OCI-LY1 (cell line): Measurements from ENCODE around the gene BBX.

ENCODE experiments used
- EZH2 ChIP-seq: fragments of 200-600 bp; sonication (generic), shearing (Covaris generic); IDR thresholded peaks from 2 replicates; pipeline ENCODE4 v1.8.0; 2017; ENCODE audit warnings: borderline replicate concordance, mixed run types, mild to moderate bottlenecking, antibody characterized with exemption, low read length, moderate library complexity, mixed read lengths
- TF ChIP-seq, protein P1 (sequence below): fragments of 200-600 bp; sonication (generic), shearing (Covaris generic); IDR thresholded peaks from 2 replicates; pipeline ENCODE4 v1.5.1; 2017; ENCODE audit warnings: mild to moderate bottlenecking, antibody characterized with exemption, low read length, moderate library complexity, mixed read lengths

DNA sequence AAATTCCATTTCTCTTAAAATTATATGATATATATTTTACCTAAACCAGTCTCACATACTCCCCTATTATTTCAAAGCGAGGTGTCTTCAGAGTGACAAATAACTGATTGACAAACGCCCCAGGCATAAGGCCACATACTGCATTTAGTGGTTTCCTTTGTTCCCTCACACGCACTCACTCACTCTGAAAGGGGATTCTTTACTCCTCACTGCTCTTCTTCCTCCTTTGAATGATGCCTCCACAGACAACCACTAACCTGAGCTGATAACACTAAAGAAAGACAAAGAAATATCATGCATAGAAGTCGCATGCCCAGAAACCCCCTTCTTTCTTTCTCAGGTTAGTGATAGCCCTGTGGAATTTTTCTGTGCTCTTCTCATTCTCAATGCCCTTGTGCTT lies 24.1 kb upstream of the BBX start:
- TF ChIP-seq, protein P1, sequence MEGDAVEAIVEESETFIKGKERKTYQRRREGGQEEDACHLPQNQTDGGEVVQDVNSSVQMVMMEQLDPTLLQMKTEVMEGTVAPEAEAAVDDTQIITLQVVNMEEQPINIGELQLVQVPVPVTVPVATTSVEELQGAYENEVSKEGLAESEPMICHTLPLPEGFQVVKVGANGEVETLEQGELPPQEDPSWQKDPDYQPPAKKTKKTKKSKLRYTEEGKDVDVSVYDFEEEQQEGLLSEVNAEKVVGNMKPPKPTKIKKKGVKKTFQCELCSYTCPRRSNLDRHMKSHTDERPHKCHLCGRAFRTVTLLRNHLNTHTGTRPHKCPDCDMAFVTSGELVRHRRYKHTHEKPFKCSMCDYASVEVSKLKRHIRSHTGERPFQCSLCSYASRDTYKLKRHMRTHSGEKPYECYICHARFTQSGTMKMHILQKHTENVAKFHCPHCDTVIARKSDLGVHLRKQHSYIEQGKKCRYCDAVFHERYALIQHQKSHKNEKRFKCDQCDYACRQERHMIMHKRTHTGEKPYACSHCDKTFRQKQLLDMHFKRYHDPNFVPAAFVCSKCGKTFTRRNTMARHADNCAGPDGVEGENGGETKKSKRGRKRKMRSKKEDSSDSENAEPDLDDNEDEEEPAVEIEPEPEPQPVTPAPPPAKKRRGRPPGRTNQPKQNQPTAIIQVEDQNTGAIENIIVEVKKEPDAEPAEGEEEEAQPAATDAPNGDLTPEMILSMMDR: no peak
- no peak for TF ChIP-seq EZH2
